SK-N-SH treated with all-trans-retinoic acid at 6 μM for 48 hours (cell line): ENCODE measurements around the gene TESMIN.

Source experiments
- ATAC-seq: fragments of 200-7000 bp; cut with Tn5 transposase; 3 replicates; pipeline ENCODE4 v1.9.1; 2020; ENCODE audit warnings: mild to moderate bottlenecking, moderate library complexity
- ARNTL ChIP-seq: fragments of 450-650 bp; formaldehyde crosslinking; IDR thresholded peaks from 2 replicates; pipeline ENCODE4 v1.5.0; 2020; ENCODE audit warnings: low read depth, mild to moderate bottlenecking, moderate library complexity, borderline replicate concordance
- BACH2 ChIP-seq: fragments of 250-450 bp; sonication (Bioruptor Pico); IDR thresholded peaks from 2 replicates; pipeline ENCODE4 v1.9.0; 2021; ENCODE audit warnings: mild to moderate bottlenecking, borderline replicate concordance
- CREB5 ChIP-seq: fragments of 250-450 bp; sonication (Bioruptor Pico); IDR thresholded peaks from 2 replicates; pipeline ENCODE4 v1.5.1; 2020; ENCODE audit warnings: low read depth, mild to moderate bottlenecking, moderate library complexity
- CSDC2 ChIP-seq: fragments of 250-450 bp; sonication (Bioruptor Pico); IDR thresholded peaks from 2 replicates; pipeline ENCODE4 v1.5.0; 2020; ENCODE audit warnings: mild to moderate bottlenecking, moderate library complexity
- ESRRG ChIP-seq: fragments of 250-450 bp; sonication (Bioruptor Pico); IDR thresholded peaks from 2 replicates; pipeline ENCODE4 v1.6.1; 2021; ENCODE audit warnings: mild to moderate bottlenecking
- GLIS3 ChIP-seq: fragments of 250-450 bp; sonication (Bioruptor Pico); IDR thresholded peaks from 2 replicates; pipeline ENCODE4 v1.5.0; 2020; ENCODE audit warnings: mild to moderate bottlenecking, moderate library complexity
- ISL1 ChIP-seq: fragments of 250-450 bp; sonication (Bioruptor Pico); IDR thresholded peaks from 2 replicates; pipeline ENCODE4 v2.1.2; 2022; ENCODE audit warnings: mild to moderate bottlenecking, moderate library complexity
- PATZ1 ChIP-seq: fragments of 250-450 bp; sonication (Bioruptor Pico); IDR thresholded peaks from 2 replicates; pipeline ENCODE4 v1.8.0; 2020; ENCODE audit warnings: mild to moderate bottlenecking, moderate library complexity, borderline replicate concordance
- PPARA ChIP-seq: fragments of 250-450 bp; sonication (Bioruptor Pico); IDR thresholded peaks from 2 replicates; pipeline ENCODE4 v1.5.0; 2020; ENCODE audit warnings: mild to moderate bottlenecking, borderline replicate concordance
- SNAI2 ChIP-seq: fragments of 250-450 bp; sonication (Bioruptor Pico); IDR thresholded peaks from 2 replicates; pipeline ENCODE4 v1.5.0; 2020; ENCODE audit warnings: mild to moderate bottlenecking, moderate library complexity
- TOX ChIP-seq: fragments of 250-450 bp; sonication (Bioruptor Pico); IDR thresholded peaks from 2 replicates; pipeline ENCODE4 v1.8.0; 2021; ENCODE audit warnings: mild to moderate bottlenecking, moderate library complexity, borderline replicate concordance
- ZC3H10 ChIP-seq: fragments of 250-450 bp; sonication (Bioruptor Pico); IDR thresholded peaks from 2 replicates; pipeline ENCODE4 v1.5.1; 2021; ENCODE audit warnings: mild to moderate bottlenecking, moderate library complexity
- ZFP3 ChIP-seq: fragments of 250-450 bp; sonication (Bioruptor Pico); IDR thresholded peaks from 2 replicates; pipeline ENCODE4 v1.5.0; 2020; ENCODE audit warnings: mild to moderate bottlenecking, moderate library complexity
- TF ChIP-seq, protein P1 (sequence below): fragments of 250-450 bp; sonication (Bioruptor Pico); IDR thresholded peaks from 2 replicates; pipeline ENCODE4 v1.5.1; 2021; ENCODE audit warnings: mild to moderate bottlenecking, moderate library complexity
- TF ChIP-seq, protein P2 (sequence below): fragments of 250-450 bp; sonication (Bioruptor Pico); IDR thresholded peaks from 2 replicates; pipeline ENCODE4 v1.8.0; 2021; ENCODE audit warnings: low read depth, mild to moderate bottlenecking, moderate library complexity, borderline replicate concordance
- TF ChIP-seq, protein P3 (sequence below): fragments of 250-450 bp; sonication (Bioruptor Pico); IDR thresholded peaks from 2 replicates; pipeline ENCODE4 v1.5.0; 2020; ENCODE audit warnings: mild to moderate bottlenecking, moderate library complexity

The TESMIN gene

DNA sequence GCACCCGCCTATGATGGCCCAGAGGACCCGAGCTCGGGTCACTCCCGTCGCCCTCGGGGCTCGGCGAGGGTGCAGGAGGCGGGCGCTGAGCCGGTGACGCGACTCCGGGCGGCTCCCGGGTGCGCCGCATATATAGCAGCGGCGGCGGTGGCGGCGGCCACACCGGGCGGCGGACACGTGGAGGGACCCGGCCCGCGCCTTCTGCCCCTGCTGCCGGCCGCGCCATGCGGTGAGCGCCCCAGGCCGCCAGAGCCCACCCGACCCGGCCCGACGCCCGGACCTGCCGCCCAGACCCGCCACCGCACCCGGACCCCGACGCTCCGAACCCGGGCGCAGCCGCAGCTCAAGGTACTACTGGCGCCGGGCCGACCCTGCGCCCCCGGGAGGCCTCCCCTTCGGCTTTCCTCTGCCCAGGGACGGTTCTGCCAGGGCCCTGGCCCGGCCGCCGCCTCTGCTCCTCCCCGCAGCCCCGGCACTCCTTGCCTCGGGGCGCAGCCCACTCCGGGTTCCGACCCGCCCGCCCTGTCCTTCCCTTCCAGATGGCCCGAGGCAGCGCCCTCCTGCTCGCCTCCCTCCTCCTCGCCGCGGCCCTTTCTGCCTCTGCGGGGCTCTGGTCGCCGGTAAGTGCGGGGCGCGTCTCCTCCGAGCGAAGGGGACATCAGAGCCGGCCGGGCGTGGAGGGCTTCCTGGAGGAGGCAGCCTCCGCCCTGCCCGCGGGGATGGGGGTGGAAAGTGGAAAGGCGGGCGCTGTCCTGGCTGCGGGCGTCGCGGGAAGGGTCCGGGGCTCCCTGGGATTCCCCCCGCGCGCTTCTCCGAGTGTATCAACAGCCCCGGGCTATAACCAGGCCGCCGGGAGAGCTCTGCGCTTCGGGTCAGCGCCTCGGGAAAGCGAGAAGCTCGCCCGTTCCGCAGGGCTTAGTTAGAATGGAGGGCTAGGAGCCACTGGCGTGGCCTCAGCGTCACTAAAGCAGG is 66.6 kb downstream of the TESMIN start, which contains the start of gene GAL:
Gene GAL, plus strand, starts transcription at position 160 of the 972 bp plus-strand sequence. Its CDS starts 380 bp downstream, at position 540.
- ATAC-seq = peak; percentile 49
- TF ChIP-seq PATZ1 (no peak), ESRRG (CRISPR knock-in tag) (no peak), GLIS3 (CRISPR knock-in tag) (no peak), BACH2 (CRISPR knock-in tag) (no peak), PPARA (CRISPR knock-in tag) (no peak), CREB5 (no peak), SNAI2 (CRISPR knock-in tag) (no peak), ZFP3 (CRISPR knock-in tag) (no peak), TOX (CRISPR knock-in tag) (no peak), ISL1 (CRISPR knock-in tag) (no peak), ARNTL (no peak), ZC3H10 (no peak)
- TF ChIP-seq, protein P1, sequence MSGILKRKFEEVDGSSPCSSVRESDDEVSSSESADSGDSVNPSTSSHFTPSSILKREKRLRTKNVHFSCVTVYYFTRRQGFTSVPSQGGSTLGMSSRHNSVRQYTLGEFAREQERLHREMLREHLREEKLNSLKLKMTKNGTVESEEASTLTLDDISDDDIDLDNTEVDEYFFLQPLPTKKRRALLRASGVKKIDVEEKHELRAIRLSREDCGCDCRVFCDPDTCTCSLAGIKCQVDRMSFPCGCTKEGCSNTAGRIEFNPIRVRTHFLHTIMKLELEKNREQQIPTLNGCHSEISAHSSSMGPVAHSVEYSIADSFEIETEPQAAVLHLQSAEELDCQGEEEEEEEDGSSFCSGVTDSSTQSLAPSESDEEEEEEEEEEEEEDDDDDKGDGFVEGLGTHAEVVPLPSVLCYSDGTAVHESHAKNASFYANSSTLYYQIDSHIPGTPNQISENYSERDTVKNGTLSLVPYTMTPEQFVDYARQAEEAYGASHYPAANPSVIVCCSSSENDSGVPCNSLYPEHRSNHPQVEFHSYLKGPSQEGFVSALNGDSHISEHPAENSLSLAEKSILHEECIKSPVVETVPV = no peak
- TF ChIP-seq, protein P2, sequence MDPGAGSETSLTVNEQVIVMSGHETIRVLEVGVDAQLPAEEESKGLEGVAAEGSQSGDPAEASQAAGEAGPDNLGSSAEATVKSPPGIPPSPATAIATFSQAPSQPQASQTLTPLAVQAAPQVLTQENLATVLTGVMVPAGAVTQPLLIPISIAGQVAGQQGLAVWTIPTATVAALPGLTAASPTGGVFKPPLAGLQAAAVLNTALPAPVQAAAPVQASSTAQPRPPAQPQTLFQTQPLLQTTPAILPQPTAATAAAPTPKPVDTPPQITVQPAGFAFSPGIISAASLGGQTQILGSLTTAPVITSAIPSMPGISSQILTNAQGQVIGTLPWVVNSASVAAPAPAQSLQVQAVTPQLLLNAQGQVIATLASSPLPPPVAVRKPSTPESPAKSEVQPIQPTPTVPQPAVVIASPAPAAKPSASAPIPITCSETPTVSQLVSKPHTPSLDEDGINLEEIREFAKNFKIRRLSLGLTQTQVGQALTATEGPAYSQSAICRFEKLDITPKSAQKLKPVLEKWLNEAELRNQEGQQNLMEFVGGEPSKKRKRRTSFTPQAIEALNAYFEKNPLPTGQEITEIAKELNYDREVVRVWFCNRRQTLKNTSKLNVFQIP = no peak
- TF ChIP-seq, protein P3, sequence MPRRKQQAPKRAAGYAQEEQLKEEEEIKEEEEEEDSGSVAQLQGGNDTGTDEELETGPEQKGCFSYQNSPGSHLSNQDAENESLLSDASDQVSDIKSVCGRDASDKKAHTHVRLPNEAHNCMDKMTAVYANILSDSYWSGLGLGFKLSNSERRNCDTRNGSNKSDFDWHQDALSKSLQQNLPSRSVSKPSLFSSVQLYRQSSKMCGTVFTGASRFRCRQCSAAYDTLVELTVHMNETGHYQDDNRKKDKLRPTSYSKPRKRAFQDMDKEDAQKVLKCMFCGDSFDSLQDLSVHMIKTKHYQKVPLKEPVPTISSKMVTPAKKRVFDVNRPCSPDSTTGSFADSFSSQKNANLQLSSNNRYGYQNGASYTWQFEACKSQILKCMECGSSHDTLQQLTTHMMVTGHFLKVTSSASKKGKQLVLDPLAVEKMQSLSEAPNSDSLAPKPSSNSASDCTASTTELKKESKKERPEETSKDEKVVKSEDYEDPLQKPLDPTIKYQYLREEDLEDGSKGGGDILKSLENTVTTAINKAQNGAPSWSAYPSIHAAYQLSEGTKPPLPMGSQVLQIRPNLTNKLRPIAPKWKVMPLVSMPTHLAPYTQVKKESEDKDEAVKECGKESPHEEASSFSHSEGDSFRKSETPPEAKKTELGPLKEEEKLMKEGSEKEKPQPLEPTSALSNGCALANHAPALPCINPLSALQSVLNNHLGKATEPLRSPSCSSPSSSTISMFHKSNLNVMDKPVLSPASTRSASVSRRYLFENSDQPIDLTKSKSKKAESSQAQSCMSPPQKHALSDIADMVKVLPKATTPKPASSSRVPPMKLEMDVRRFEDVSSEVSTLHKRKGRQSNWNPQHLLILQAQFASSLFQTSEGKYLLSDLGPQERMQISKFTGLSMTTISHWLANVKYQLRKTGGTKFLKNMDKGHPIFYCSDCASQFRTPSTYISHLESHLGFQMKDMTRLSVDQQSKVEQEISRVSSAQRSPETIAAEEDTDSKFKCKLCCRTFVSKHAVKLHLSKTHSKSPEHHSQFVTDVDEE (CRISPR knock-in tag) = no peak

DNA sequence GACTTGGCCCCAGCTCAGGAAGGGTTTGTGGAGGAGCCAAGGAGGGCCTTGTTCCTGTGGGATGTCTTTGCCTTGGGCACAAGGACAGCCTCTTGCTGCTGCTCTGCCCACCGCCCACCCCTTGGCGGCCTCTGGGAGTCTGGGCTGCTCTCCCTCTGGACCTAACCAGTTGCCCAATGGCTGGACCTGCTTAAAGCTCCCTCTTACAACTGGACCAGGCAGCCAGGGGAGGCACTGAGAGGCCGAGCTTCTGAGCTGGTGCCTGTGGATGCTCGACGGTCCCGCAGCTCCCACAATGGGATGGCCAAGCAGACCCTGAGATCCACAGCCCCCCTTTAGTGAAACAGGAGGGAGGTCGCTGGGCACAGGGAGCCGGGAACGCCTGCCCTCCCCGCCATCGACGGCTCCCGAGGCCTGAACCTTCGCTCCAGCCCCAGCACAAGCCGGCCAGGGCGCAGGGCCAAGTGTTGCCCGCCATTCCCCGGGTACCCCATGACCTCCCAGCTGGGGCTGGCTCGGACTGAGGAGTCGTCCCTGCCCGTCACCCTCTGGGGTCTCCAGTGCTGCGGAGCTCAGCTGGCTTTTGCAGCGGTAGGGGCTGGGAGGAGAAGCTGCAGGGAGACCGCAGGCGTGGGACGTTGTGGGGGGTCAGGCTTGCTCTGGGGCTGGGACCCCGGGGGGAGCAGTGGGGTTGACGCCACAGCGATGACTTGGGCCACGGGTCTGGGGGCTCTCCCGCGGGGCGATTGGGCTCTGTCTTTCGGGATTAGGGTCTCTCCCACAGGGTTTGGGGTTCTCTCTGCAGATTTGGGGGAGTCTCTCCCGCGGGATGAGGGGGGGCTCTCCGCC is 67.6 kb downstream of the TESMIN start:
- TF ChIP-seq SNAI2 (CRISPR knock-in tag) (no peak), CSDC2 (CRISPR knock-in tag) (no peak), ESRRG (CRISPR knock-in tag) (no peak), ZFP3 (CRISPR knock-in tag) (no peak)
- TF ChIP-seq, protein P1 = no peak
- ATAC-seq = no peak; the same call in 2 of the 3 replicates
